ENCODE results near the gene GPHB5.

DNA sequence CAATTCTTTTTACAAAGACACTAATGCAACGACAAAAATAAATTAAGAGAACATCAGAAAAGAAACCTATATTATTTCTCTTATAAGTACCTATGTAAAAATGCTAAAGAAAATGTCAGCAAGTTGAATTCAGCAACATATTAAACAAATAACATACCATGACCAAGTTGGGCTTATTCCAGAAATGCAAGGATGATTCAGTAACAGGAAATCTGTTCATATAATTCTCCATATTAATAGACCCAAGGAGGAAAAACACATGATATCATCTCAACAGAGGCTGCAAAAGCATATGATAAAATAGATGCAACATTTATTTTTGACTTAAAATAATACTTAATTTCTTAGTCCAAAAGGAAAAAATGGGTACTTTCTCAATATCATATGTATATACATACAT is 25.1 kb upstream of the GPHB5 start:
- no peak for TF ChIP-seq POLR2AphosphoS5 (IDR thresholded peaks at IDR 0.05; ENCODE audit: low read depth, low read length)
- TF ChIP-seq SIN3A (IDR thresholded peaks at IDR 0.05; ENCODE audit: borderline replicate concordance, insufficient read depth, low read length) = no peak
